Fibroblast of the aortic adventitia (primary cell): ENCODE measurements around the gene IL5. TPM values are rescaled to one million over a fixed set of nuclear protein-coding genes. Genes with fewer than 3 reads are reported as not detected.
"Not testable (repeated sequence)": the region's sequence is repeated elsewhere in the genome, so short reads cannot be mapped to it uniquely, and the experiment has no call there.

ENCODE experiments used
- DNase-seq: peaks from one replicate; pipeline ENCODE4 v3.0.0-alpha.2; 2010; ENCODE audit warnings: low read depth
- H3K4me3 ChIP-seq: 2 replicates; pipeline ENCODE4 v1.5.1; 2011; ENCODE audit warnings: low read depth, mild to moderate bottlenecking, control low read depth, low read length, moderate library complexity
- total RNA-seq: library from RNA; depleted of rRNA; stranded (reverse); fragments of >200 nt; gene quantifications from 2 replicates; pipeline ENCODE4 v1.2.3, GENCODE V29; 2012; ENCODE audit warnings: low replicate concordance
- TF ChIP-seq, protein P1 (sequence below): IDR thresholded peaks from 2 replicates; pipeline ENCODE4 v1.5.1; 2011; ENCODE audit warnings: mild to moderate bottlenecking, low read length, control low read depth, inconsistent platforms; ENCODE audit not compliant: insufficient read depth

The IL5 gene
- not detected in 2 replicates for total RNA-seq

DNA sequence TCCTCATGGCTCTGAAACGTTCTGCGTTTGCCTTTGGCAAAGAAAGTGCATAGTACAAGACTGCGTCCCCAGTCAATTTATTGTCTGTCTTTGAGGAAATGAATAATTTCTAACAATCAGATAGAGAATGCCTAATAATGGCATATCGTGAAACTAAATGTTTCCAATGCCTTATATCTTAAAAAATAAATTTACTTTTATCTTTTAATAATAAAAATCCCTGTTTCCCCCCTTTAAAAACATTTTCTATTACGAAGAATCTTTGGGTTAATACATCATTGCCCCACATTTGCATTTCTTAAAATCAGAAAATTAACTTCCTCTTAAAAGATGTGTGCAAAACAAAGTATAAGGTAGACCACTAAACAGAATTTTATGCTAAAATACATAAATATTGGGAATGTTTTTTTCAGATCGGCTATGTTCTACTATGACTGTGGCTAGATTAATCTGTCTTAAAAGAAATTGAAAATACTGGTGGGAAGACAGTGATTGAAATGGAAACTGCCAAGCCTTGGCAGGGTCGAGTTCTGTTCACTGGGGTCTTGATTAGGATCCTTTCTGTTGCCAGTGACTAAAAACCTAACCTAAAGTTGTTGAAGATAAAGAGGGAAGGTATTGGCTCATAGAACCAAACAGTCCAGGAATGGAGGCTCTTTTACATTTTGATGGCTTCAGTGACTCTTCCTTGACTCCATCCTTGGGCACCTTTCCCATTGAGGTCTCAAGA lies at the start of gene IL5:
Gene IL5, minus strand, starts transcription at position 51 of the 730 bp plus-strand sequence. Its CDS starts 44 bp downstream, at position 7.
- no peak for DNase-seq
- no peak within 1 kb of the TSS for H3K4me3 ChIP-seq
- TF ChIP-seq, protein P1, sequence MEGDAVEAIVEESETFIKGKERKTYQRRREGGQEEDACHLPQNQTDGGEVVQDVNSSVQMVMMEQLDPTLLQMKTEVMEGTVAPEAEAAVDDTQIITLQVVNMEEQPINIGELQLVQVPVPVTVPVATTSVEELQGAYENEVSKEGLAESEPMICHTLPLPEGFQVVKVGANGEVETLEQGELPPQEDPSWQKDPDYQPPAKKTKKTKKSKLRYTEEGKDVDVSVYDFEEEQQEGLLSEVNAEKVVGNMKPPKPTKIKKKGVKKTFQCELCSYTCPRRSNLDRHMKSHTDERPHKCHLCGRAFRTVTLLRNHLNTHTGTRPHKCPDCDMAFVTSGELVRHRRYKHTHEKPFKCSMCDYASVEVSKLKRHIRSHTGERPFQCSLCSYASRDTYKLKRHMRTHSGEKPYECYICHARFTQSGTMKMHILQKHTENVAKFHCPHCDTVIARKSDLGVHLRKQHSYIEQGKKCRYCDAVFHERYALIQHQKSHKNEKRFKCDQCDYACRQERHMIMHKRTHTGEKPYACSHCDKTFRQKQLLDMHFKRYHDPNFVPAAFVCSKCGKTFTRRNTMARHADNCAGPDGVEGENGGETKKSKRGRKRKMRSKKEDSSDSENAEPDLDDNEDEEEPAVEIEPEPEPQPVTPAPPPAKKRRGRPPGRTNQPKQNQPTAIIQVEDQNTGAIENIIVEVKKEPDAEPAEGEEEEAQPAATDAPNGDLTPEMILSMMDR, result no peak

DNA sequence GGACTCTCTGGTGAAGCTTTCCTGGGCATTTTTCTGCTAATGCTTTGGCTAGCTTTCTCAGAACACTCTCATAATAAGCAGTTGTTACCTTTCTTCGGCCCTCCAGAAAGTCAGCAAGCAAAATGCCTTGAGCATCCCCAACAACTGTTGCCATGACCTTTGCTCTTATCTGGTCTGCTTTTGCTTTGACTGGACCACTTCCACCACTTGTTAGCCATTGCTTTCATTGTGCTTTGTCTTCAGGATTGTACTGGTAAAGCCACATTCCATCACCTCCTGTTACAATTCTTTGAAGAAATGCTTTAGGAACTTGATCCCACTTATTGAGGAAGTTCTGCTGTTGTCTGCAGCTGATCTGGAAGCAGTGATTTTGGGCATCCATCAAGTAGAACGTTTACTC lies 49.2 kb upstream of the IL5 start:
- H3K4me3 ChIP-seq, result no peak overlapping the region
- TF ChIP-seq, protein P1, result no peak
- DNase-seq, result peak; percentile 20

DNA sequence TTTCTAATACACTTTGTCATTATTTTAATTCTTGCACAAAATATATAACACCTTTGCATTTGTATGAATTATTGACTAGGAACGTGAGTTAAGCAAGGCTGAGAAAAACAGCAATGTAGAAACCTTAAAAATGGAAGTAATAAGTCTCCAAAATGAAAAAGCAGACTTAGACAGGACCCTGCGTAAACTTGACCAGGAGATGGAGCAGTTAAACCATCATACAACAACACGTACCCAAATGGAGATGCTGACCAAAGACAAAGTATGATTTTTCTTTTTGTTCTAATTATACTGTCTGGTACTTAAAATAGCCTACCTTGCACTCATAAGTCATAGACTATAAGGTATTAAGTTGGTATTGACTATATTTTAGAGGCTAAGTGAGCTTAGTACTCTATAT lies 47.8 kb upstream of the IL5 start:
- TF ChIP-seq, protein P1, result no peak
- DNase-seq, result peak; percentile 20
- H3K4me3 ChIP-seq, result no peak overlapping the region

GRCh38 chr5:132589467-132589866 lies 46.1 kb upstream of the IL5 start:
- no peak for DNase-seq
- H3K4me3 ChIP-seq, result no peak overlapping the region
- TF ChIP-seq, protein P1, result no peak

DNA sequence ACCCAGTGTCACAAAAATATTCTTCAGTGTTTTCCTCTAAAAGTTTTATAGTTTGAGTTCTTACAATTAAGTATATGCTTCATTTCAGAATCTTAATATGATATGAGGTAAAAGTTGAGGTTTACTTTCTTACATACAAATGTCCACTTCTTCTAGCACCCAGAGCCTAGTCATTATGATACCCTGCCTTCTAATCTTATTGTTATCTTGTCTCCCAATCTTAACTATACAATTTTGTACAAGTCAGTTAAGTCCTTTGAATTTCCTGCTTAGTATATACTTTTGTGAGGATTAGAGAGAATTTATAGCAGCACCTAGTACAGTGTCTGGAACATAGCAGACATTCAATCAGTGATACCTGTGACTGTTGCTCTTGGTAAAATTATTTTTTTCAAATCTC lies 42.7 kb upstream of the IL5 start:
- DNase-seq, result no peak
- TF ChIP-seq, protein P1, result no peak
- no peak overlapping the region for H3K4me3 ChIP-seq

DNA sequence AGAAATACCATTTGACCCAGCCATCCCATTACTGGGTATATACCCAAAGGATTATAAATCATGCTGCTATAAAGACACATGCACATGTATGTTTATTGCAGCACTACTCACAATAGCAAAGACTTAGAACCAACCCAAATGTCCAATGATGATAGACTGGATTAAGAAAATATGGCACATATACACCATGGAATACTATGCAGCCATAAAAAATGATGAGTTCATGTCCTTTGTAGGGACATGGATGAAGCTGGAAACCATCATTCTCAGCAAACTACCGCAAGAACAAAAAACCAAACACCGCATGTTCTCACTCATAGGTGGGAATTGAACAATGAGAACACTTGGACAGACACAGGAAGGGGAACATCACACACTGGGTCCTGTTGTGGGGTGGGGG lies 41.2 kb upstream of the IL5 start:
- DNase-seq, H3K4me3 ChIP-seq: not testable (repeated sequence)

- no peak for DNase-seq
- H3K4me3 ChIP-seq, result no peak overlapping the region
- TF ChIP-seq, protein P1, result no peak
Observed at GRCh38 chr5:132576123-132576522, 32.8 kb upstream of the IL5 start.
